Uterus (tissue), 4 donors: ENCODE measurements around the gene GLT8D2. TPM values are rescaled to one million over a fixed set of nuclear protein-coding genes. Genes with fewer than 3 reads are reported as not detected.
"Not testable (repeated sequence)": the region's sequence is repeated elsewhere in the genome, so short reads cannot be mapped to it uniquely, and the experiment has no call there.

ENCODE experiments used
- DNase-seq, 2 donors: peaks; one replicate each; pipeline ENCODE4 v3.0.0-alpha.2; 2019 to 2020
- H3K27ac ChIP-seq, 2 donors: fragments of 200-600 bp; sonication (generic); 1 replicate in 1 of 2; 2 replicates in 1 of 2; pipeline ENCODE4 v1.5.1; 2016 to 2018
- H3K27me3 ChIP-seq, 2 donors: fragments of 200-600 bp; sonication (generic); one replicate each; pipeline ENCODE4 v1.5.1; 2018 to 2019; ENCODE audit warnings: control low read depth in 1 of 2
- H3K36me3 ChIP-seq, 2 donors: fragments of 200-600 bp; sonication (generic); one replicate each; pipeline ENCODE4 v1.5.1; 2019; ENCODE audit warnings: control low read depth in 1 of 2
- H3K4me1 ChIP-seq, 2 donors: fragments of 200-600 bp; sonication (generic); one replicate each; pipeline ENCODE4 v1.5.1; 2018 to 2019; ENCODE audit warnings: control low read depth in 1 of 2
- H3K4me3 ChIP-seq, 2 donors: fragments of 200-600 bp; sonication (generic); 1 replicate in 1 of 2; 2 replicates in 1 of 2; pipeline ENCODE4 v1.5.1; 2018 to 2019; ENCODE audit warnings: mild to moderate bottlenecking in 1 of 2
- H3K9me3 ChIP-seq, 2 donors: fragments of 200-600 bp; sonication (generic); one replicate each; pipeline ENCODE4 v1.5.1; 2019; ENCODE audit warnings: control low read depth in 1 of 2
- CTCF ChIP-seq, 4 experiments: fragments of 200-600 bp in 2 of 4; fragments of 450-650 bp in 2 of 4; sonication (generic) in 2 of 4; IDR thresholded peaks; one replicate each; pipeline ENCODE4 v1.5.1; 2016 to 2019; ENCODE audit warnings: antibody characterized with exemption in 4 of 4, mild to moderate bottlenecking in 2 of 4, moderate library complexity in 1 of 4
- POLR2A ChIP-seq, 2 donors: fragments of 450-650 bp; IDR thresholded peaks; one replicate each; pipeline ENCODE4 v1.6.1; 2016; ENCODE audit warnings: antibody characterized with exemption in 2 of 2, mild to moderate bottlenecking in 1 of 2, moderate library complexity in 1 of 2
- intact Hi-C: fragments of 100-400 bp; cut with DNase I; formaldehyde crosslinking; loops from one replicate; pipeline ENCODE4 v1.15.1; 2023; ENCODE audit warnings: low total_unique reads
- total RNA-seq, 4 donors: library from RNA; depleted of rRNA in 3 of 4; stranded (reverse); fragments of >200 nt in 3 of 4; gene quantifications; one replicate each; pipeline versions ENCODE4 v1.1.0 to v1.2.4, GENCODE V29; 2014 to 2023
- donor health status: DM: yes; HTN: yes; CAD: no.

Gene GLT8D2
- total RNA-seq, 4 donors from 2014 or later: 2.6 to 93.0 (median 17.7) TPM

DNA sequence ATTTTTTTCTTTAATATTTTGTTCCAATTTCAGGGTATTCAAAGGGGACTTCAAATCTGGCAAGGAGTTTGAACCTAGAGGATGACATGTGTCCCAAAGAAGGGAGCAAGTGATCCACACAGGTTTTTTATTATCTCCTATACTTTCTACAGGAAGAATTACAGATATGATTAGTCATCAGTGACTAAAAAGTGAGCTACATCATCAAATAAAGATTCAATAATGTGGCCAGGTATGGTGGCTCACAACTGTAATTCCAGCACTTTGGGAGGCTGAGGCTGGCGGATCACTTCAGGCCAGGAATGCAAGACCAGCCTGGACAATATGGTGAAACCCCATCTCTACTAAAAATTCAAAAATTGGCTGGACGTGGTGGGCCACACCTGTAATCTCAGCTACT is 24.2 kb downstream of the GLT8D2 start:
- no peaks in the 10 kb centered on the region for H3K4me1 ChIP-seq
- no peaks in the 10 kb centered on the region for H3K9me3 ChIP-seq
- H3K36me3 ChIP-seq: no peaks in the 10 kb centered on the region
- no peak for DNase-seq
- H3K27me3 ChIP-seq: no peaks in the 10 kb centered on the region
- no peak overlapping the region for H3K27ac ChIP-seq
- TF ChIP-seq CTCF (IDR thresholded peaks at IDR 0.05): no peak
- H3K4me3 ChIP-seq: no peak overlapping the region
- intact Hi-C loops: no loop called here

DNA sequence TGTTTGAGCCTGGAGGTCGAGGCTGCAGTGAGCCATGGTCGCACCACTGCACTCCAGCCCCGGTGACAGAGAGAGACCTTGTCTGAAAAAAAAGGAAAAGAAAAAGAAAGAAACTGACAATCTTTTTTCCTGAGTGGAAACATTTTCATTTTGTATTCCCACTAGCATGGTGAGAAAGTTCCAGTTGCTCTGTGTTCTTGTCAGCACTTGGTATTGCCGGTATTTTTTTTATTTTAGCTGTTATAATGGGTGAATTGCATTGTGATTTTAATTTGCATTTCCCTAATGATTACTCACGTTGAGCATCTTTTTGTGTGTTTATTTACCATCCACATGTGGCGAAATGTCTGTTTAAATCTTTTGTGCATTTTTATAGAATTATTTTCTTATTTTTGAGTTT is 25.6 kb downstream of the GLT8D2 start:
- TF ChIP-seq POLR2A (IDR thresholded peaks at IDR 0.05) (no peak), CTCF (IDR thresholded peaks at IDR 0.05) (no peak)
- no peaks in the 10 kb centered on the region for H3K9me3 ChIP-seq
- H3K4me1 ChIP-seq: no peaks in the 10 kb centered on the region
- H3K27ac ChIP-seq: no peak overlapping the region
- H3K36me3 ChIP-seq: no peaks in the 10 kb centered on the region
- H3K4me3 ChIP-seq: no peak overlapping the region
- no peaks in the 10 kb centered on the region for H3K27me3 ChIP-seq
- intact Hi-C loops: no loop called here
- no peak for DNase-seq

GRCh38 chr12:104023710-104024109 is 26.3 kb downstream of the GLT8D2 start:
- DNase-seq: no peak
- Histone ChIP-seq H3K9me3 (no peaks in the 10 kb centered on the region), H3K36me3 (no peaks in the 10 kb centered on the region), H3K27me3 (no peaks in the 10 kb centered on the region), H3K4me3 (no peak overlapping the region), H3K4me1 (no peaks in the 10 kb centered on the region), H3K27ac (no peak overlapping the region)
- intact Hi-C loops: no loop called here
- TF ChIP-seq CTCF (IDR thresholded peaks at IDR 0.05) (no peak), POLR2A (IDR thresholded peaks at IDR 0.05) (no peak)

DNA sequence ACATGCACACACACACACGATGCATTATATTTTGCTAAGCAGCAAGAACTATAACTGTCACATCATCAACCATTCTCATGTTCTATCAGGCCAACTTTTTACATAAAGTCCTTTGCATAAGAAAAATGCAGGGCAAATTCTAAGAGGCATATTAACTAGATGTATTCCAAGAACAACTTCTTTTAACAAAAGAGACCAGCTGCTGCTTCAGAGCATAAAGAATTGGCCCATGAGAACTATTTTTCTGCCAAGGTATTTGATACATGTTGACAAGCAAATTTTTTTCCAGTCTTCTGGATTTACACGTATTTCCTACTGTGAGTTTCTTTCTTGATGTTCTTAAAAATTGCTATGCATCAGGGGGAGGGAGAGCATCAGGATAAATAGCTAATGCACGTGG is 27.2 kb downstream of the GLT8D2 start:
- Histone ChIP-seq H3K9me3 (no peaks in the 10 kb centered on the region), H3K4me1 (no peaks in the 10 kb centered on the region), H3K27ac (no peak overlapping the region), H3K36me3 (no peaks in the 10 kb centered on the region), H3K4me3 (no peak overlapping the region), H3K27me3 (no peaks in the 10 kb centered on the region)
- DNase-seq: no peak
- intact Hi-C loops: no loop called here
- TF ChIP-seq CTCF (IDR thresholded peaks at IDR 0.05): no peak
- TF ChIP-seq POLR2A (IDR thresholded peaks at IDR 0.05): no peak

- H3K9me3 ChIP-seq, DNase-seq, H3K4me3 ChIP-seq, intact Hi-C loops, H3K27me3 ChIP-seq, H3K36me3 ChIP-seq, H3K4me1 ChIP-seq, H3K27ac ChIP-seq: not testable (repeated sequence)
These were observed 28.1 kb downstream of the GLT8D2 start for GRCh38 chr12:104021862-104022261.

DNA sequence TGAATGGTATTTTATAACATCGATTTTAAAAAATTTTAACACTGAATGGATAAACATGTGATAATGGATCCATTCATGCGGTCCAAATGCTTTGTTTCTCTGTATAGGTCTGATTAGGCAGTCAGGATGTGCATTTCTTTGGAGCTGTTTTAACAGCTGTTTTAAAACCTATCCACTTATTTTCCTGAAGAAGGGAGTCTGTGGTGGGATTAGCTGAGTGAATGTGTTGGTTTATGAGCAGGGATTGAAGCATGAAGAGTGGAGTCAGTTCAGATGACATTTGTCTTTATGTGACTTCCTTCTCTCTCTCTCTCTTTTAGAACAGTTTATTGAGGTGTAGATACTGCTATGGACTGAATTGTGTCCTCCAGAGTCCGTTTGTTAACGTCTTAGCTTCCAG is 37.7 kb downstream of the GLT8D2 start:
- no peaks in the 10 kb centered on the region for H3K4me1 ChIP-seq
- TF ChIP-seq POLR2A (IDR thresholded peaks at IDR 0.05) (no peak), CTCF (IDR thresholded peaks at IDR 0.05) (no peak)
- no peaks in the 10 kb centered on the region for H3K36me3 ChIP-seq
- no peak overlapping the region for H3K4me3 ChIP-seq
- intact Hi-C loops: no loop called here
- DNase-seq: no peak
- H3K27ac ChIP-seq: no peak overlapping the region
- no peaks in the 10 kb centered on the region for H3K9me3 ChIP-seq
- H3K27me3 ChIP-seq: no peaks in the 10 kb centered on the region
